ENCODE results near the gene CLTCL1. TPM values are rescaled to one million over a fixed set of nuclear protein-coding genes. Genes with fewer than 3 reads are reported as not detected.

CLTCL1 gene
- total RNA-seq, 1 experiment from 2014 or later: 11.9 TPM

DNA sequence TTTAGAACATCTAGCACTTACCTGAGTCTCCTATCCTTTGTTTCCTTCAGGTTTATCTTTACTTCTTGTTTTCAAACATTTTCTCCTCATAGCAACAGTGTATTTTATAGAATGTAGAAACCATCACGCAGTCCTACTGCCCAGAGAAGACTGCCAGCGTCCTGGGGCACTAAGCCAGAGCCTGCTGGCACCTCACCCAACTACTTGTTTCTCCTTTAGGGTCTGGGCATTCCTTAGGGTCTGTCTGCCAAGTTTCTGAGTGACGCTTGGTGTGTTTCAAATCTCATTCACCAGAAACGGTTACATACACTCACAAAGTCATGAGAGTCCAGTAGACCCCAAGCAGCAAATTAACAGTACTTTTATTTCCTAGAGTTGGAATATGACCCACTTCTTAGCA is 63.3 kb downstream of the CLTCL1 start:
- DNase-seq (ENCODE audit: low read depth, low spot score): no peak
- H3K9me3 ChIP-seq (ENCODE audit: control insufficient read depth, insufficient read depth, low read depth, low read length): no peaks in the 10 kb centered on the region
- no peak for TF ChIP-seq SIN3A (IDR thresholded peaks at IDR 0.05; ENCODE audit: borderline replicate concordance, insufficient read depth, low read depth, low read length)
- TF ChIP-seq POLR2AphosphoS5 (IDR thresholded peaks at IDR 0.05; ENCODE audit: low read depth, low read length): no peak
- TF ChIP-seq, protein P1, sequence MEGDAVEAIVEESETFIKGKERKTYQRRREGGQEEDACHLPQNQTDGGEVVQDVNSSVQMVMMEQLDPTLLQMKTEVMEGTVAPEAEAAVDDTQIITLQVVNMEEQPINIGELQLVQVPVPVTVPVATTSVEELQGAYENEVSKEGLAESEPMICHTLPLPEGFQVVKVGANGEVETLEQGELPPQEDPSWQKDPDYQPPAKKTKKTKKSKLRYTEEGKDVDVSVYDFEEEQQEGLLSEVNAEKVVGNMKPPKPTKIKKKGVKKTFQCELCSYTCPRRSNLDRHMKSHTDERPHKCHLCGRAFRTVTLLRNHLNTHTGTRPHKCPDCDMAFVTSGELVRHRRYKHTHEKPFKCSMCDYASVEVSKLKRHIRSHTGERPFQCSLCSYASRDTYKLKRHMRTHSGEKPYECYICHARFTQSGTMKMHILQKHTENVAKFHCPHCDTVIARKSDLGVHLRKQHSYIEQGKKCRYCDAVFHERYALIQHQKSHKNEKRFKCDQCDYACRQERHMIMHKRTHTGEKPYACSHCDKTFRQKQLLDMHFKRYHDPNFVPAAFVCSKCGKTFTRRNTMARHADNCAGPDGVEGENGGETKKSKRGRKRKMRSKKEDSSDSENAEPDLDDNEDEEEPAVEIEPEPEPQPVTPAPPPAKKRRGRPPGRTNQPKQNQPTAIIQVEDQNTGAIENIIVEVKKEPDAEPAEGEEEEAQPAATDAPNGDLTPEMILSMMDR (IDR thresholded peaks at IDR 0.05): no peak
- no peak for TF ChIP-seq TCF7L2 (IDR thresholded peaks at IDR 0.05; ENCODE audit: low read depth, low read length)
- no peak for TF ChIP-seq REST (IDR thresholded peaks at IDR 0.05; ENCODE audit: insufficient read depth in 1 of 2, low read depth in 2 of 2, low read length in 1 of 2)
- no peak for ATAC-seq
- intact Hi-C loops (cut with micrococcal nuclease; ENCODE audit: unreplicated experiment): loop anchor here (10.0 kb wide), 1 partner anchor 57 kb away; no protein-coding TSS in a partner anchor
- H3K4me3 ChIP-seq (ENCODE audit: low read depth in 2 of 2, low read length in 2 of 2): no peak overlapping the region
- no peaks in the 10 kb centered on the region for H3K4me1 ChIP-seq (ENCODE audit: control insufficient read depth, insufficient read depth, low read length)
- no peaks in the 10 kb centered on the region for H3K36me3 ChIP-seq (ENCODE audit: control insufficient read depth, insufficient read depth, low read length)
- no peaks in the 10 kb centered on the region for H3K27me3 ChIP-seq (ENCODE audit: control insufficient read depth, insufficient read depth, low read length)
- in situ Hi-C loops (cut with HindIII; ENCODE audit: low pct_unique_long_range_greater_than_20kb, low sequenced_read_pairs): no loop called here
- no TSS peak for BruUV-seq (replicated peaks)
- POLR2A ChIA-PET: no interaction called here
- no peak overlapping the region for H3K27ac ChIP-seq (ENCODE audit: low read length)
- CTCF ChIA-PET: no interaction called here

DNA sequence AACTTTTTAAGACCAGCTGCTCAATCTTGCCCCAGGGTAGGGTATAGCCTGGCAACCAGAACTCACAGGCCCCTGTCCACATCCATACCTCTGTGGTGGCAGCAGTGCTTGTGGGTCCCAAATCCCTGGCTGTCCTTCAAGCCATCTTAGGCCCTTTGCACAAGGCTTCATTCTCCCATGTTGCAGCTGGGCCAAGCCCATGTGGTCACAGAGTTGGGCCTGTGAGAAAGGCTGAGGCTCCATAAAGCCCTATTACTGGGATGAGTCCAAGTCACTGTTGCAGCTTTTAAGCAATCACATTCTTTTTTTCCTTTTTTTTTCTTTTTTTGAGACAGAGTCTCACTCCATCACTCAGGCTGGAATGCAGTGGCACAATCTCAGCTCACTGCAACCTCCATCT is 65.1 kb downstream of the CLTCL1 start:
- Histone ChIP-seq H3K4me3 (ENCODE audit: low read depth in 2 of 2, low read length in 2 of 2) (no peak overlapping the region), H3K27ac (ENCODE audit: low read length) (no peak overlapping the region), H3K4me1 (ENCODE audit: control insufficient read depth, insufficient read depth, low read length) (no peaks in the 10 kb centered on the region), H3K9me3 (ENCODE audit: control insufficient read depth, insufficient read depth, low read depth, low read length) (no peaks in the 10 kb centered on the region), H3K36me3 (ENCODE audit: control insufficient read depth, insufficient read depth, low read length) (no peaks in the 10 kb centered on the region), H3K27me3 (ENCODE audit: control insufficient read depth, insufficient read depth, low read length) (no peaks in the 10 kb centered on the region)
- POLR2A ChIA-PET: no interaction called here
- in situ Hi-C loops (cut with HindIII; ENCODE audit: low pct_unique_long_range_greater_than_20kb, low sequenced_read_pairs): no loop called here
- DNase-seq (ENCODE audit: low read depth, low spot score) (no peak), ATAC-seq (no peak)
- no TSS peak for BruUV-seq (replicated peaks)
- CTCF ChIA-PET: no interaction called here
- intact Hi-C loops (cut with micrococcal nuclease; ENCODE audit: unreplicated experiment): loop anchor here (10.0 kb wide), 1 partner anchor 58 kb away; no protein-coding TSS in a partner anchor
- TF ChIP-seq REST (IDR thresholded peaks at IDR 0.05; ENCODE audit: insufficient read depth in 1 of 2, low read depth in 2 of 2, low read length in 1 of 2) (no peak), SIN3A (IDR thresholded peaks at IDR 0.05; ENCODE audit: borderline replicate concordance, insufficient read depth, low read depth, low read length) (no peak), POLR2AphosphoS5 (IDR thresholded peaks at IDR 0.05; ENCODE audit: low read depth, low read length) (no peak), TCF7L2 (IDR thresholded peaks at IDR 0.05; ENCODE audit: low read depth, low read length) (no peak)
- TF ChIP-seq, protein P1 (IDR thresholded peaks at IDR 0.05): no peak
